B cell (primary cell): ENCODE measurements around the gene UPK1B.

Source experiments
- CTCF ChIP-seq: fragments of 200-600 bp; IDR thresholded peaks from one replicate; pipeline ENCODE4 v1.8.0; 2022; ENCODE audit warnings: antibody characterized with exemption, mild to moderate bottlenecking
- EZH2 ChIP-seq: IDR thresholded peaks from 2 replicates; pipeline ENCODE4 v1.6.1; 2012; ENCODE audit warnings: borderline replicate concordance, low read depth, mild to moderate bottlenecking, moderate library complexity, low read length; ENCODE audit not compliant: insufficient read depth, poor library complexity, severe bottlenecking

- no peak for TF ChIP-seq CTCF
- TF ChIP-seq EZH2 = no peak
Measured at GRCh38 chr3:119161240-119161639, 12.2 kb upstream of the UPK1B start.
